OCI-LY7 (cell line): ENCODE results near the gene FYN.

Experiments used
- CTCF ChIP-seq: fragments of 200-600 bp; sonication (generic); conservative IDR thresholded peaks from 2 replicates; pipeline ENCODE4 v1.5.1; 2014; ENCODE audit warnings: mild to moderate bottlenecking, antibody characterized with exemption, low read length, moderate library complexity, mixed read lengths
- EZH2phosphoT487 ChIP-seq: fragments of 200-600 bp; sonication (generic); IDR thresholded peaks from 2 replicates; pipeline ENCODE4 v1.6.1; 2018; ENCODE audit warnings: low read depth, borderline replicate concordance, mild to moderate bottlenecking, mixed run types, antibody characterized with exemption, low read length, moderate library complexity, mixed read lengths

- TF ChIP-seq EZH2phosphoT487 (no peak), CTCF (no peak)
These were observed 10.8 kb upstream of the FYN start for GRCh38 chr6:111884068-111884467.
